ENCODE results near the gene DEDD. TPM values are rescaled to one million over a fixed set of nuclear protein-coding genes. Genes with fewer than 3 reads are reported as not detected.

The DEDD gene
- polyA plus RNA-seq, 3 donors, result 47.6 to 57.0 (median 55.1) TPM

Other genes starting within 250 kb of the DEDD start
- gene ITLN1, start 247.5 kb downstream of the DEDD start, polyA plus RNA-seq (ENCODE audit: insufficient read length in 3 of 3), result 1 to 10 TPM in 2 of 3 donors, under 1 TPM in 1; 0.67 to 3.3 (median 1.5) TPM
- gene ITLN2, start 177.9 kb downstream of the DEDD start, polyA plus RNA-seq (ENCODE audit: insufficient read length in 3 of 3), result under 1 TPM in 1 of 3 donors, not detected in 2; 0.29 TPM
- 10 to 100 TPM; 73.1 to 94.2 (median 82.1) TPM for gene F11R, start 111.5 kb downstream of the DEDD start, polyA plus RNA-seq (ENCODE audit: insufficient read length in 3 of 3)
- gene TSTD1, start 93.7 kb downstream of the DEDD start, polyA plus RNA-seq (ENCODE audit: insufficient read length in 3 of 3), result 10 to 100 TPM; 49.4 to 76.5 (median 63.5) TPM
- gene USF1, start 86.7 kb downstream of the DEDD start, polyA plus RNA-seq (ENCODE audit: insufficient read length in 3 of 3), result 10 to 100 TPM; 49.7 to 62.5 (median 59.8) TPM
- gene ARHGAP30, start 62.8 kb downstream of the DEDD start, polyA plus RNA-seq (ENCODE audit: insufficient read length in 3 of 3), result 1 to 10 TPM; 2.1 to 2.5 (median 2.2) TPM
- 1 to 10 TPM; 2.2 to 4.0 (median 3.5) TPM for gene NECTIN4, start 43.1 kb downstream of the DEDD start, polyA plus RNA-seq (ENCODE audit: insufficient read length in 3 of 3)
- gene KLHDC9, start 34.3 kb downstream of the DEDD start, polyA plus RNA-seq (ENCODE audit: insufficient read length in 3 of 3), result 10 to 100 TPM; 15.7 to 19.3 (median 17.6) TPM
- 10 to 100 TPM; 70.5 to 94.2 (median 71.9) TPM for gene PFDN2, start 14.6 kb downstream of the DEDD start, polyA plus RNA-seq (ENCODE audit: insufficient read length in 3 of 3)
- 10 to 100 TPM; 49.0 to 58.8 (median 51.5) TPM for gene NIT1, start 14.6 kb downstream of the DEDD start, polyA plus RNA-seq (ENCODE audit: insufficient read length in 3 of 3)
- gene UFC1, start 21.3 kb upstream of the DEDD start, polyA plus RNA-seq (ENCODE audit: insufficient read length in 3 of 3), result 100 to 1,000 TPM; 135 to 161 (median 156) TPM
- gene USP21, start 26.8 kb upstream of the DEDD start, polyA plus RNA-seq (ENCODE audit: insufficient read length in 3 of 3), result 10 to 100 TPM; 48.0 to 49.6 (median 48.2) TPM
- gene PPOX, start 33.8 kb upstream of the DEDD start, polyA plus RNA-seq (ENCODE audit: insufficient read length in 3 of 3), result 10 to 100 TPM; 31.0 to 61.5 (median 38.3) TPM
- 10 to 100 TPM; 36.6 to 39.5 (median 38.8) TPM for gene B4GALT3, start 44.8 kb upstream of the DEDD start, polyA plus RNA-seq (ENCODE audit: insufficient read length in 3 of 3)
- 1 to 10 TPM in 1 of 3 donors, under 1 TPM in 2; 0.60 to 1.1 (median 0.78) TPM for gene ADAMTS4, start 66.4 kb upstream of the DEDD start, polyA plus RNA-seq (ENCODE audit: insufficient read length in 3 of 3)
- gene NDUFS2, start 69.7 kb upstream of the DEDD start, polyA plus RNA-seq (ENCODE audit: insufficient read length in 3 of 3), result 100 to 1,000 TPM; 200 to 212 (median 200) TPM
- 10 to 100 TPM; 12.3 to 14.8 (median 13.6) TPM for gene FCER1G, start 82.6 kb upstream of the DEDD start, polyA plus RNA-seq (ENCODE audit: insufficient read length in 3 of 3)
- gene APOA2, start 91.0 kb upstream of the DEDD start, polyA plus RNA-seq (ENCODE audit: insufficient read length in 3 of 3), result 1 to 10 TPM in 1 of 3 donors, under 1 TPM in 1, not detected in 1; 0.59 to 4.6 TPM
- gene TOMM40L, start 93.4 kb upstream of the DEDD start, polyA plus RNA-seq (ENCODE audit: insufficient read length in 3 of 3), result 10 to 100 TPM; 13.5 to 15.4 (median 14.6) TPM
- 1 to 10 TPM; 3.1 to 3.7 (median 3.4) TPM for gene NR1I3, start 105.5 kb upstream of the DEDD start, polyA plus RNA-seq (ENCODE audit: insufficient read length in 3 of 3)
- 1 to 10 TPM; 1.0 to 1.7 (median 1.0) TPM for gene PCP4L1, start 126.1 kb upstream of the DEDD start, polyA plus RNA-seq (ENCODE audit: insufficient read length in 3 of 3)
- 1 to 10 TPM; 2.2 to 5.1 (median 3.8) TPM for gene MPZ, start 177.3 kb upstream of the DEDD start, polyA plus RNA-seq (ENCODE audit: insufficient read length in 3 of 3)
- 100 to 1,000 TPM; 257 to 303 (median 265) TPM for gene SDHC, start 181.7 kb upstream of the DEDD start, polyA plus RNA-seq (ENCODE audit: insufficient read length in 3 of 3)
- gene CFAP126, start 235.2 kb upstream of the DEDD start, polyA plus RNA-seq (ENCODE audit: insufficient read length in 3 of 3), result 10 to 100 TPM; 11.2 to 15.2 (median 11.6) TPM

Data from renal cortex interstitium (tissue), 3 donors.